ENCODE results near the gene RBM45. TPM values are rescaled to one million over a fixed set of nuclear protein-coding genes. Genes with fewer than 3 reads are reported as not detected.
A peak's percentile ranks its signal among the peaks of the same experiment; 100 is the strongest.
"Not testable (repeated sequence)": the region's sequence is repeated elsewhere in the genome, so short reads cannot be mapped to it uniquely, and the experiment has no call there.

The RBM45 gene
- total RNA-seq, 1 experiment from 2014 or later = 19.0 TPM

- no peak for DNase-seq (ENCODE audit: low read depth)
These were observed 6.2 kb upstream of the RBM45 start for GRCh38 chr2:178106053-178106452.

- no peak for DNase-seq (ENCODE audit: low read depth)
These were observed 4.1 kb upstream of the RBM45 start for GRCh38 chr2:178108176-178108575.

- DNase-seq (ENCODE audit: low read depth) = peak; percentile 7
These were observed 2.4 kb upstream of the RBM45 start for GRCh38 chr2:178109813-178110212.

GRCh38 chr2:178110681-178111080, 1.6 kb upstream of the RBM45 start:
- DNase-seq (ENCODE audit: low read depth) = no peak

- DNase-seq (ENCODE audit: low read depth) = no peak
These were observed 494 bp upstream of the RBM45 start for GRCh38 chr2:178111743-178112142.

- no peak for DNase-seq (ENCODE audit: low read depth)
These were observed 2.2 kb downstream of the RBM45 start for GRCh38 chr2:178114462-178114861.

- DNase-seq (ENCODE audit: low read depth) = no peak
These were observed 3.0 kb downstream of the RBM45 start for GRCh38 chr2:178115271-178115670.

- no peak for DNase-seq (ENCODE audit: low read depth)
These were observed 5.5 kb downstream of the RBM45 start for GRCh38 chr2:178117725-178118124.

- no peak for DNase-seq (ENCODE audit: low read depth)
These were observed 7.1 kb downstream of the RBM45 start for GRCh38 chr2:178119179-178119922.

- no peak for DNase-seq (ENCODE audit: low read depth)
These were observed 10.9 kb downstream of the RBM45 start for GRCh38 chr2:178123163-178123562.

- DNase-seq (ENCODE audit: low read depth) = no peak
These were observed 12.9 kb downstream of the RBM45 start for GRCh38 chr2:178125125-178125524.

- DNase-seq (ENCODE audit: low read depth) = no peak
These were observed 13.6 kb downstream of the RBM45 start for GRCh38 chr2:178125862-178126261.

GRCh38 chr2:178128836-178129630, 16.8 kb downstream of the RBM45 start:
- DNase-seq (ENCODE audit: low read depth) = no peak

GRCh38 chr2:178136321-178137025, 24.2 kb downstream of the RBM45 start:
- DNase-seq (ENCODE audit: low read depth) = no peak

GRCh38 chr2:178142274-178143065, 30.2 kb downstream of the RBM45 start:
- DNase-seq (ENCODE audit: low read depth) = no peak

GRCh38 chr2:178143481-178143880, 31.2 kb downstream of the RBM45 start:
- DNase-seq (ENCODE audit: low read depth) = no peak

- DNase-seq (ENCODE audit: low read depth) = no peak
These were observed 39.8 kb downstream of the RBM45 start for GRCh38 chr2:178152033-178152432.

GRCh38 chr2:178152542-178152941, 40.3 kb downstream of the RBM45 start:
- DNase-seq (ENCODE audit: low read depth) = no peak

- no peak for DNase-seq (ENCODE audit: low read depth)
These were observed 40.7 kb downstream of the RBM45 start for GRCh38 chr2:178152977-178153376.

- DNase-seq (ENCODE audit: low read depth) = not testable (repeated sequence)
These were observed 41.6 kb downstream of the RBM45 start for GRCh38 chr2:178153878-178154277.

- no peak for DNase-seq (ENCODE audit: low read depth)
These were observed 43.3 kb downstream of the RBM45 start for GRCh38 chr2:178155524-178155923.

- DNase-seq (ENCODE audit: low read depth) = no peak
These were observed 45.3 kb downstream of the RBM45 start for GRCh38 chr2:178157574-178157973.

Data from Daoy (cell line).